COLO829 (cell line): Measurements from ENCODE around the gene PRKCQ.
"Not testable (repeated sequence)": the region's sequence is repeated elsewhere in the genome, so short reads cannot be mapped to it uniquely, and the experiment has no call there.

Source experiments
- DNase-seq: peaks from one replicate; pipeline ENCODE4 v3.0.0; 2012; ENCODE audit warnings: low spot score

The PRKCQ gene

GRCh38 chr10:6455592-6455991 is 124.5 kb downstream of the PRKCQ start:
- DNase-seq, result no peak

GRCh38 chr10:6446711-6447110 is 133.4 kb downstream of the PRKCQ start:
- DNase-seq, result no peak

- peak; percentile 30 for DNase-seq
Observed at GRCh38 chr10:6445671-6446316, 134.3 kb downstream of the PRKCQ start.

GRCh38 chr10:6439875-6440274 is 140.2 kb downstream of the PRKCQ start:
- DNase-seq, result not testable (repeated sequence)

GRCh38 chr10:6431861-6432260 is 148.2 kb downstream of the PRKCQ start:
- no peak for DNase-seq

- no peak for DNase-seq
Observed at GRCh38 chr10:6431186-6431585, 148.9 kb downstream of the PRKCQ start.

GRCh38 chr10:6430423-6430980 is 149.6 kb downstream of the PRKCQ start:
- DNase-seq, result no peak

GRCh38 chr10:6427357-6427959 is 152.6 kb downstream of the PRKCQ start:
- no peak for DNase-seq

GRCh38 chr10:6426317-6426716 is 153.8 kb downstream of the PRKCQ start:
- no peak for DNase-seq

- DNase-seq, result no peak
Observed at GRCh38 chr10:6423413-6424170, 156.5 kb downstream of the PRKCQ start.

- no peak for DNase-seq
Observed at GRCh38 chr10:6423004-6423403, 157.1 kb downstream of the PRKCQ start.

- DNase-seq, result no peak
Observed at GRCh38 chr10:6418613-6419216, 161.4 kb downstream of the PRKCQ start.

- no peak for DNase-seq
Observed at GRCh38 chr10:6418167-6418566, 161.9 kb downstream of the PRKCQ start.

- DNase-seq, result peak; percentile 50
Observed at GRCh38 chr10:6416892-6417512, 163.1 kb downstream of the PRKCQ start.

GRCh38 chr10:6411436-6411835 is 168.6 kb downstream of the PRKCQ start:
- DNase-seq, result no peak

GRCh38 chr10:6410830-6411229 is 169.2 kb downstream of the PRKCQ start:
- DNase-seq, result no peak

- DNase-seq, result no peak
Observed at GRCh38 chr10:6409971-6410643, 170.0 kb downstream of the PRKCQ start.

GRCh38 chr10:6408799-6409198 is 171.3 kb downstream of the PRKCQ start:
- DNase-seq, result no peak

- DNase-seq, result no peak
Observed at GRCh38 chr10:6407034-6407721, 172.9 kb downstream of the PRKCQ start.

GRCh38 chr10:6406220-6407033 is 173.6 kb downstream of the PRKCQ start:
- peak; percentile 63 for DNase-seq
